K562 (cell line): Measurements from ENCODE around the gene POLR1A. TPM values are rescaled to one million over a fixed set of nuclear protein-coding genes. Genes with fewer than 3 reads are reported as not detected.
A peak's percentile ranks its signal among the peaks of the same experiment; 100 is the strongest.

ENCODE experiments used
- CBX8 ChIP-seq: fragments of 200-600 bp; sonication (generic); IDR thresholded peaks from 2 replicates; pipeline ENCODE4 v1.6.1; 2012; ENCODE audit warnings: borderline replicate concordance, mixed run types, low read depth, mild to moderate bottlenecking, moderate library complexity, mixed read lengths, low read length, control low read depth, inconsistent platforms; ENCODE audit not compliant: poor library complexity, severe bottlenecking; ENCODE audit errors: extremely low read depth
- COPS2 ChIP-seq: fragments of 450-650 bp; conservative IDR thresholded peaks from 2 replicates; pipeline ENCODE4 v1.6.1; 2016; ENCODE audit warnings: mild to moderate bottlenecking, moderate library complexity
- FUS ChIP-seq: fragments of 200-400 bp; formaldehyde crosslinking; optimal IDR thresholded peaks from 2 replicates; pipeline ENCODE3; 2017; ENCODE audit warnings: low read depth, low read length
- KLF10 ChIP-seq: fragments of 250-450 bp; sonication (Bioruptor Pico); IDR thresholded peaks from 2 replicates; pipeline ENCODE4 v1.6.1; 2021; ENCODE audit warnings: matching md5 sums
- POLR2G ChIP-seq: fragments of 200-400 bp; formaldehyde crosslinking; IDR thresholded peaks from 2 replicates; pipeline ENCODE4 v1.6.1; 2017; ENCODE audit warnings: low read depth, mild to moderate bottlenecking, antibody characterized with exemption, low read length, moderate library complexity
- ZNF444 ChIP-seq: fragments of 250-450 bp; sonication (Bioruptor Pico); IDR thresholded peaks from 2 replicates; pipeline ENCODE4 v1.4.0; 2020; ENCODE audit warnings: mild to moderate bottlenecking, moderate library complexity
- polyA plus RNA-seq, 8 experiments: library from polyadenylated mRNA; depleted of rRNA in 4 of 8; stranded (reverse) in 5 of 8; unstranded in 3 of 8; fragments of >200 nt; fragmentation: Nextera tagmentation in 2 of 8; fragmentation: Illumina TruSeq in 1 of 8; extraction: Ambion mirVana in 2 of 8; extraction: Trizol in 1 of 8; gene quantifications; 2 replicates each; pipeline versions ENCODE4 v1.2.1 to v1.2.3, GENCODE V29; 2011 to 2014; ENCODE audit warnings: inconsistent platforms in 1 of 8, missing spikeins in 1 of 8
- total RNA-seq, 7 experiments: library from RNA; depleted of rRNA in 6 of 7; stranded (reverse); fragments of >200 nt in 6 of 7; fragmentation: Illumina TruSeq in 2 of 7; extraction: Trizol in 2 of 7; gene quantifications; 2 replicates each; pipeline versions ENCODE4 v1.2.1 to v1.2.3, GENCODE V29; 2011 to 2021; ENCODE audit warnings: low replicate concordance in 1 of 7
- TF ChIP-seq, protein P1 (sequence below): sonication (generic); formaldehyde crosslinking; IDR thresholded peaks from 2 replicates; pipeline ENCODE4 v1.8.1; 2023; ENCODE audit warnings: mild to moderate bottlenecking, missing genetic modification reagents
- TF ChIP-seq, protein P2 (sequence below): fragments of 450-650 bp; conservative IDR thresholded peaks from 2 replicates; pipeline ENCODE4 v1.6.1; 2016; ENCODE audit warnings: missing genetic modification characterization, low read depth, mild to moderate bottlenecking, control low read depth, missing compliant biosample characterization

POLR1A gene
- total and polyA plus RNA-seq, 9 of the 15 experiments (the other 6 are each of a cell fraction or from before 2014, with no cell fraction given): 3.0 to 72.1 (median 21.8) TPM

DNA sequence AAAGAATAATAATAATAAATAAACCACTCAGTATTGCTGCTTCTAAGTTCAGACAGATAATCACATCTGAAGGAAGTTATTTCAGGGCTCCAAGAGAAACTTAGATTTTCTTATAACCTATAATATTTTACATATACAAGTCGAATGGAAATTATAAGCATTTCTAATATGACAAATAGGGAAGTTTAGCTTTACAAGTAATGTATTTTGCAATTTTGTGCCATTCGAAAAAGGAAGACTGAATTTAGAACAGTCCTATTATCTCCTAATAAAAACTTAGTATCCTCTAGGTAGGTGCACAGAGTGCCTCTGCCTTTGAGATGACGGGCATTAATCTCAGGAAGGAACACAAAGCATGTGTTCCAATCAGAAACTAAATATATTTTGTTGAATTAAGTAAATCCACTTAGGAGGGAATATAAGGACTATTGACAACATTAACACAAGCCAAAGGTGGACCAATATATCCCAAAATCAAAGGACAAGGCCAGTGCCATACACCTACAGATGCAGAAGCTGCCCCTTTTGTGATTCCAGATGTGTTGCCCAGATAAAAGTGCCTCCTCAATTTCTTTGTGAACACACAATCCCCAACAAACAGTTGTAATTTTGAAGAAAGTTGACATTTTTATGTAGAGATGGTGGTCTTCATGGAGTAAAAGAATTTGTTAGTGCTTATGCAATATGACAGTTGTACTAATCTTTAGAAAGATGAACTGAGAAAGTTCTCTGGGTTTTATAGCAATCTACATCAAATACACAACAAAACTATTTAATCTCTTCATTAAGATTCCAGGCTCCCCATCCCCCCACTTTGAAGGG lies 37.0 kb upstream of the POLR1A start (continued):
- TF ChIP-seq, protein P1, sequence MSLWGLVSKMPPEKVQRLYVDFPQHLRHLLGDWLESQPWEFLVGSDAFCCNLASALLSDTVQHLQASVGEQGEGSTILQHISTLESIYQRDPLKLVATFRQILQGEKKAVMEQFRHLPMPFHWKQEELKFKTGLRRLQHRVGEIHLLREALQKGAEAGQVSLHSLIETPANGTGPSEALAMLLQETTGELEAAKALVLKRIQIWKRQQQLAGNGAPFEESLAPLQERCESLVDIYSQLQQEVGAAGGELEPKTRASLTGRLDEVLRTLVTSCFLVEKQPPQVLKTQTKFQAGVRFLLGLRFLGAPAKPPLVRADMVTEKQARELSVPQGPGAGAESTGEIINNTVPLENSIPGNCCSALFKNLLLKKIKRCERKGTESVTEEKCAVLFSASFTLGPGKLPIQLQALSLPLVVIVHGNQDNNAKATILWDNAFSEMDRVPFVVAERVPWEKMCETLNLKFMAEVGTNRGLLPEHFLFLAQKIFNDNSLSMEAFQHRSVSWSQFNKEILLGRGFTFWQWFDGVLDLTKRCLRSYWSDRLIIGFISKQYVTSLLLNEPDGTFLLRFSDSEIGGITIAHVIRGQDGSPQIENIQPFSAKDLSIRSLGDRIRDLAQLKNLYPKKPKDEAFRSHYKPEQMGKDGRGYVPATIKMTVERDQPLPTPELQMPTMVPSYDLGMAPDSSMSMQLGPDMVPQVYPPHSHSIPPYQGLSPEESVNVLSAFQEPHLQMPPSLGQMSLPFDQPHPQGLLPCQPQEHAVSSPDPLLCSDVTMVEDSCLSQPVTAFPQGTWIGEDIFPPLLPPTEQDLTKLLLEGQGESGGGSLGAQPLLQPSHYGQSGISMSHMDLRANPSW: no peak
- TF ChIP-seq CBX8 (no peak), ZNF444 (CRISPR knock-in tag) (no peak), KLF10 (CRISPR knock-in tag) (0 out of 2 replicates have a peak, but pooled peaks have one; percentile 61), COPS2 (no peak), POLR2G (peak; percentile 45; the same call in 1 of the 2 replicates), FUS (no peak)
- TF ChIP-seq, protein P2, sequence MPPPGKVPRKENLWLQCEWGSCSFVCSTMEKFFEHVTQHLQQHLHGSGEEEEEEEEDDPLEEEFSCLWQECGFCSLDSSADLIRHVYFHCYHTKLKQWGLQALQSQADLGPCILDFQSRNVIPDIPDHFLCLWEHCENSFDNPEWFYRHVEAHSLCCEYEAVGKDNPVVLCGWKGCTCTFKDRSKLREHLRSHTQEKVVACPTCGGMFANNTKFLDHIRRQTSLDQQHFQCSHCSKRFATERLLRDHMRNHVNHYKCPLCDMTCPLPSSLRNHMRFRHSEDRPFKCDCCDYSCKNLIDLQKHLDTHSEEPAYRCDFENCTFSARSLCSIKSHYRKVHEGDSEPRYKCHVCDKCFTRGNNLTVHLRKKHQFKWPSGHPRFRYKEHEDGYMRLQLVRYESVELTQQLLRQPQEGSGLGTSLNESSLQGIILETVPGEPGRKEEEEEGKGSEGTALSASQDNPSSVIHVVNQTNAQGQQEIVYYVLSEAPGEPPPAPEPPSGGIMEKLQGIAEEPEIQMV: no peak
- TF ChIP-seq, all 486 proteins: peak for 10
